HG02885 (cell line): ENCODE measurements around the gene M1AP.

ENCODE experiments used
- ATAC-seq: cut with Tn5 transposase; IDR thresholded peaks from one replicate; pipeline ENCODE4 v1.9.1; 2021; ENCODE audit warnings: mild to moderate bottlenecking; ENCODE audit not compliant: unreplicated experiment, poor library complexity

M1AP gene

DNA sequence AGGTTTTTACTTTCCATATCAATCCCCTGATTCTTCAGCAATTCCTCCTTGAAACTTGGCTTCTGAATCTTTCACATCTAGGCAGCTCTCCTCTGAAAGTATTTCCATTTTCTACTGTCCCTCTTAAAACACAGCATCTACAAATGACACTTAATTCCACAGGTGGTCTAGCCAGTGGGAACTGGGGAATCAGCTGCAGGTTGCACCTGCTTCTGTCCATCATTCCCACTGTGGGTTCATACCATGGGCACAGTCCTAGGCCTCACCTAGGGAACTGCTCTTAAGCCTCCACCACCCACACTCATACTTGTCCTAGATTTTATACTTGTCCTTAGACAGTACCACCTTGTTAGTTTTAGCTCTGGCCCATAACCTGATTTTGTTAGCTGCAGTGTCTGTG lies 96.6 kb downstream of the M1AP start:
- ATAC-seq: no peak

DNA sequence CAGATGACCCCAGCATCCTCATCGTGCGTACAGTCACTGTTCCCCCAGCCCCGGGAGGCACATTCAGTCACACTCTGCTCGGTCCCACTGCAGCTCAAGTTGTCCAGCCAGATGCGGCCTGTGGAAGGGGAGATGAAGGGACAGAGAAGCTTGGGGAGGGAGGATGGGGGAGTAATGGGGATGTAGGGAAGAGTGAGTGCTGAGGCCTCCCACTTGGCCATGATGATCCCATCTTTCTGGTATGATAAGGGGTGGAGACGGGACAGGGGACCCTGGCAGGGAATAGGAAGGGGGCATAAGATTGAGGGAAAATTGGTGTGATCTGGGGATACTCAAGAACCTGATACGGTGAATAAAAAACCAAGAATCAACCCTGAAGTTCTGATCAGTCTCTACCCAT lies 97.9 kb downstream of the M1AP start:
- no peak for ATAC-seq

DNA sequence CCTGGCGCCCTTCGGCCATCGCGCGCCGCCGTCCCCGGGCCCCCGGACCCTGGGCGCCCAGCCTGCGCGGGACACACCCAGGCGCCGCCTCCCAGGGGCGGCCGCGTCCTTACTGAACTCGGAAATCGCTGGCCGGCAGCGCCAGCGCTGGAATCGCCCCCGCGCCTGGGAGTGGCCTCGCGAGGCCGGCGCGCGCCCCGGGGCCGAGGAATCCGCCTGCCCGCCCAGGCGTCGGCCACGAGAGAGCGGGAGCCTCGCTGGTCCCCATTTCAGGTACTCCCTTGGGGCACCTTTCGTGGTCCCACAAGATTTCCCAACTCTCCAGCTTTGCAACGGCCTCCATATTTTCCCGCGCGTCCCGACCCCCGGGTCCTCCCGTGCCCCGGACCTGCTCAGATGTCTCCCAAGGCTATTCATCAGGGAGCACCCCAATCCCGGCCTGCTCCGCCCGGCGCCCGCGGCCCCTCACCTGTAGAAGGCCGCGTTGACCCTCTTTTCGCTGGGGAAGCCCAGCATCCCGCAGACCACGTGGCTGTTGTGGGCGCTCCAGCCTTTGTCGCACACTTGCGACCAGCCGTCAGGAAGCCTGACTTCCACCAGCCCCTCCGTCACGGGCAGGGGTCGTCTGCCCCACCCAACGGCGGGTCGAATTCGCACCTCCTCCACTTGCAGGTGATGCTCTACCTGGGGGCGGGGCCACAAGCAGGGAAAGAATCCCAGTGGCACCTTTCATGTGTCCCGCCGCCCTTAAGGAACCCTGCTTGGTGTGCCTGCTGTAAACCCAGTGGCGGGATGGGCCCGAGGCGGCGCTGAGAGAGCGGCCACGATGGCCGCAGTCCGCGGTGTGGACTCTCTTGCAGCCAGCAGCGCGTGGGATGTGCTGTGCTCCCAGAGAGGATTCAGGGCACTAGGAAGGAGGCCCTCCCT lies 99.0 kb downstream of the M1AP start:
- no peak for ATAC-seq

DNA sequence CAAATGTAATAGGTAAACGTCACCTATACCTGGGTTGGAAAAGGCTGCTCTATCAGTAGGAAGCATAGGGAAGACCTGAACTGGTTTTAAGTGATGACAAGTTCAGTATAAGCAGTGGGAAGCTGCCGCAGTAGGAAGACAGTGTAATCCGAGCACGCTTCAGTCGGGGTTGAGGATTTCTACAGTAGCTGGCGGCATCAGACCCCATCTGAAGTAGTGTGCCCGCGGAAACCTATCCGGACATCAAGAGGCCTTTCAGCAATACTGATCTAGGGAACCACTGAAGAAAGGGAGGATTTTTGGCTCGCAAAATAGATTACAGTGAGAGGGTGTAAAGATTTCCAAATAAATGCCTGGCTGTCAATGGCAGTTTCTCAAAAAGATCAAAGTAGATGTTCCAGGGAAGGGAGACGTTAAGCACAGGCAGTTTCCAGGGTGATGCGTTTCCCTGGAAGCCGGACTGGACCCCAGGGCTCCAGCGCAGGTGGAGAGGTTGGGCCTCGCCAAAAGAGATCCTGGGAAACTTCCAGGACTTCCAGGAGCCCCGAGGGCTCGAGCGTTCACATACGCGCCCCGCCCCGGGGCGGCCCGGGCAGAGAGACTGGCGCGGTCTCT lies 99.7 kb downstream of the M1AP start:
- ATAC-seq: no peak

DNA sequence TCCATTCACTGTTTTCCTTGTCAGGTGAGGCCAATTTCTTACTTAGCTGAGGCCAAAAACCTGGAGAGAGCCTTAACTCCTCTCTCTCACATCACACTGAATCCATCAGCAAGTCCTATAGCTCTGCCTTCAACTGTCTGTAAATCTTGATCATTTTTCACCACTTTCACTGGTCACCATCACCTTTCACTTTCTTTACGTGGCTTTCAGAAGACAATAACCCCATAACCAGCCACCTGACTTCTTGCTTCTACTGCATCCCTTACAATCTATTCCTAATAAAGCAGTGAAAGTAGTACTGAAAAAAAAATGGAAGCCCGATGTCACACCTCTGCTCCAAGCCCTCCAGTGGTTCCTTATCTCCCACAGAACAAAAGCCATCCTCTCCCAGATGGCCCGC lies 102.1 kb downstream of the M1AP start:
- no peak for ATAC-seq

DNA sequence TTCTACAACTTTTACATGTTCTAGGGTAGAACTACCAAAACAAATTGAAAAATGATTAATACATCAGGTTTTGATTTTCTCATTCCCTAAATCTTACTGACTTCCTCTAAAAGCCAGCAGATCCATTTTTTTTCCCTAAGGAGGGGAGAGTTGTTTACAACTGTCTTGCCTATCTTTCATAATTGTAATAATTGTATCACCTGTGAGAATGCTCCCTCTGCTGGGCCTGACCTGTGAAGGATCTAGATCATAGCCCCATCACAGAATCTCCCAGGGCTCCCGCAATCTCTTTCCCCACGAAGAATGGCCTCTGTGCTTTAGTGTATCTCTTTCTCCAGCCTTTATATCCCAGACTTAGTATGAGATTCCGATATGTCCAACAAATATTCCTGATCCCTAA lies 103.5 kb downstream of the M1AP start:
- no peak for ATAC-seq

DNA sequence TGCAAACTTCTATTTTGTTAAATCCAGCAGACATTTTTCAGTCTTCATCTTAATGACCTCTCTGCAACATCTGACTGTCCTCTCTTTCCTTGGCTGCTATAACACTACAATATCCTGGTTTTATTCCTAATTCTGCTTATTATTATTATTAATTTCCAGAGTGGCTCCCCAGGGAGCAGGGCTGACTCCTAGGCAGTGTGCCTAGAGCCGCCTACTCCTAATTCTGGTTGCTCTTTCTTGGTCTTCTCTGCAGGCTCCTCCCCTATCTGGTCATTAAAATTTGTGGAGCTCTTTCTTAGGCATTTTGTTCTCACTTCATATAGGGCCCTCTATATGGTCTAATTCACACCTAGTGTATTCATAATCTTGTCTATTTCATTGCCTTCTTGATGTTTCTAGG lies 105.2 kb downstream of the M1AP start:
- ATAC-seq: no peak

DNA sequence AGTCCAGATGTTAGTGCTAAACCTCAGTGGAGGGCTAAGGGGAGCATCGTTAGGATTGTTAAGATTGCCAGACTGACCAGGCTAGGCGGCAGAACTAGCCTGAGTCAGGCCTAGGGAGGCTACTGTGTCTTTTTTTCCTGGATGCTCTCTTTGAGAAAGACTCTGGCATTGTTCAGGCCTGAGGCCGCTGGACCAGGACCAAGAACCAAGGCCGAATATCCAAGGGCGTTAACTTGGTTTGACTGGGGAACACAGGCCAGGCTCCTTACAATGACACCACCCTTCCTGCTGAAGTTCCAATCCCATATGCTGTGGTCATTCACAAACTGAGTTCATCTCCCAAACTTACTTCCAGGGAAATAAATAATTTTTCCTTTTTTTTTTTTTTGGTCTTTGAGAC lies 107.8 kb downstream of the M1AP start:
- no peak for ATAC-seq

DNA sequence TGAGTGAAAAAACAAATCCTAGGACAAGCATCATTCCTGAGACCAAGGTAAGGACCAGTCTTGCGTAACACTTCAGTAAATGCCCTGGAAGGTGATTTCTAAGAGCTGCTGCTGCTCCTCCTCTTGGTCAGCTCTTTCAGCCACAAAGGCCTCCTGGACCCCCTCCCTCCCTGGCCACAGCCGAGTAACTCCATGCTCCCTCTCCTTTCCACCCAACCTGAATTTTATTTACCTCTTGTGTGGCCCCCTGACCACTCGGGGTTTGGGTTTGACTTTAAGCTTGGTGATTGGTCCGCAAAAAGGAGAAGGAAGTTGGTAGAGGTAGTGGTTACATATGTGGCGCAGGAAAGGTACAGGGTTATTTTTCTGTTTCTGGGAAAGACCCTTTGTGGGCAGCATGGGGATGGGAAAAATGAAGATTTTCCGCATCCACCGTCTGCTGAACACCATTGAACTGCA lies 109.2 kb downstream of the M1AP start:
- ATAC-seq: peak; percentile 52

DNA sequence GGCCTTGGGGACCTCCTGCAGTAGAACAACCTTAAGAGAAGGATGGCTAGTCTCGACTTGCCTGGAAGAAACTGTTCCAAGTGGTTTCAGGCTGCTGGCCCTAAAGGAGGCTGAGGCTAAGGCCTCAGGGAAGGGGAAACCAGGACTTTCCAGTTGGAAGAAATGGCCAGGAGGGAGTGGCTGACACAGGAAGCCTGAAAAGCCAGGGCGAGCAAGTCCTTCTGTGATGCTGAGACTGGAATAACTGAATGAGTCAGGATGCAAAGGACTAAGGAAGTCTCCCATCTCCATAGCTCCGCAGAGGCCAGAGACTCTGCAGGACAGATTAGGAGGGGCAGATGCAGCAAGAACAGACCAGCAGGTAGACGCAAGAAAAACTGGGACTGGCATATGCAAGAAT lies 111.0 kb downstream of the M1AP start:
- ATAC-seq: no peak

DNA sequence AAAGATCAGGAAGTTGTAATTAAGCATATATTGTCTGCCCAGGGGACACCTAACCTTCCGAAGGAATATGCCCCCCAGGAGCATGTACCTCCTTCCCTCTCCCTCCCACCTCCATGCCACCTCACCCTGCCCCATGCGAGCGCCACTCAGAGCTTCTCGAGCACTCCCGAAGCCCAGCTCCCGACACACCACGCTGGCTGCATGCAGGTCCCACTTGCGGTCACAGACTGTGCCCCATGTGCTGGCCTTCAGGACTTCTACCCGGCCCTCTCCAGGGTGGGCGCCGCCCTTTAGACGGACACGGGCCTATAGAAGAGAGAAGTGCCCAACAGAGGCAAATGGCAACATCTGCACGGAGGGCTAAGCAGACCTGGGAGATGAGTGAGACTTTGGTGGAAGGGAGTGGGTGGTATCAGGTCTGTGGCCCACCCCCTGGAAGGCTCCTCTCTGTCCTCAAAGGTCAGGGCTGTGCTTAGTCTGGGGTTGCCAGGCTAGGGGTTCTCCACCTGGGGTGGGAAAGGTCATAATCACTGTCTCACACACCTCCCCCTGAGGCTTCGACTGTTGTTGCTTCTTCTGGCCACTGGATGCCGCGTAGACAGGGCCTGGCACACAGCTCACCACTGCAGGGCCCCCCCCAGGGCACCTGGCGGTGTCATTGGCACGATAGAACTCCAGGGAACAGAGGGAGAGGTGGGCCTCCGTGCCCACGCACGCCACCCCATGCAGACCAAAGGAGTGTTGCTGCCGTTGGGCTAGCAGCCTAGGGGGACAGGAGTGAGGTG lies 111.8 kb downstream of the M1AP start:
- ATAC-seq: no peak

DNA sequence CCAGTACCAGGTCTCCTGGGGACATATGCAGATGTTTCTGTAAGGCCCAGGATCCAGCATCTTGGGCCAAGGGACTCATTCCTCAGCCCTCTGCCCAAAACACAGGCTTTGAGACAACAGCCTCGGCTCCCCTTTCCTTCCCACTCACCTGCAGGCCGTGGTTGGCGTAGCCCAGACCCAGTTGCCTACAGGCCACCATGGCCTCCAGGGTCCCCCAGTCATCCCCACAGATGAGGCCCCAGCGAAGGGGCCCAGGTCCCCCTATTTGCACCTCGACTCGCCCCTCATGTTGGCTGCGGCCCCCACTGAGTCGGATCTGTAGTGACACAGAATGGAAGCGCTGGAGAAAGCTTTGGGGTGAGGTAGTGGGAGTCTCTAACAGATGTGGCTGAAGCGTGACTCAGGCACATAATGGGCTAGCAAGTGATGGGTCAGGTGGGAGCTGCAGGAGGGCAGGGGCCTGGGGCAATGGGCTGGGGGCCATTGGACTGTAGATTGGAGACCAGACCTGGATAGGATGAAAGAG lies 112.6 kb downstream of the M1AP start:
- no peak for ATAC-seq

DNA sequence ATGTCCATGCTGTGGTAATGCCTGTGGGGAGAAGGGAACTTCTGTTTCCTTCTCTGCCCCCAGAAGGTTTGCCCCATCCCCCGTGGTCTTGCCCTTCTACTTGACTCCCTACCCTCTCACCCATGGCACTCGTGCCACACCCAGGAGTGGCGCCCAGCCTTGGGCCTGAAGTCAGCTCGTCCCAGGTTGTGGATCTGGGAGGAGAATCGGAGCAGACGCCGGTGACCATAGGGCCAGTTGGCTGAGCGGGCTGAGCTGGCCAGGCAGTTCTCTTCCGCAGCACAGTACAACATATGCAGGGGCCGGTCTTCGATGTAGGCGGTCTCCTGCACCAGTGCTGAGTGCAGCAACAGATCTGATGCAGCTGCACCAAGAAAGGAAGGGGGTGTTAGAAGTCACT lies 113.7 kb downstream of the M1AP start:
- ATAC-seq: no peak

DNA sequence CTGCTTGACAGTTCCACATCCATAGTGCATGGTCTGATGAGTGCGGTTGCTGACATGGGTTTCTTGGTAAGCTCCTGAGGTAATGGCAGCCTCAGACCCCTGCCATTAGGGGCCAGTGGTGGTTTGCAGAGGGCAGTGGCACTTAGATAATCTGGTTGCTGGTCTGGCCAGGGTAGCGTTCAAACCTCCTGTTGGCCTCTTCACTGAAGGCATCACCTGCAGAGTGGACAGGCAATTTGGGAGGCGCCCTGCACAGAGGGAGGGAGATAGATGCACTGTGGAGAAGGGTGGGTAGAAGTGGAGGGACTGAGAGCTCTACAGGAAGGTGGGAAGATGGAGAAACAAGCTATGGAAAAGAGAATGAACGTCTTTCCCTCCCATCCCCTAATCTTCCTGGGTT lies 114.7 kb downstream of the M1AP start:
- ATAC-seq: no peak

DNA sequence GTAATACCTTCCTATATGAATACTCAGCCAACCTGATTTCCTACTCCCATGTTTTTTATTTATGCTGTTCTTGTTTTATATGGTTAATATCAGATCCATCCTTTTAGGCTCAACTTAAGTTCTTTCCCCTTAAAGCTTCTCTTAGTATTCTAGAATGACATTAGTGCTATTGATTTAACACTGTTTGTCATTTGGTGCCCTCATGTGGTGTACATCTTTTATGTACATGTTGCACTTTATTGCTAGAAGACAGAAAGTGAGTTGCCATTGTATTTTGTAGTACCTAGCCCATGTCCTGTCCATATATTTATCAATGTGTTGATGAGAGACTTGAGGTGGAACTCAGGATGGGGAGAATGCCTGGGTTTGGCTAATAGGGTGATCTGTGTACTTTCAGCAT lies 115.9 kb downstream of the M1AP start:
- ATAC-seq: no peak

DNA sequence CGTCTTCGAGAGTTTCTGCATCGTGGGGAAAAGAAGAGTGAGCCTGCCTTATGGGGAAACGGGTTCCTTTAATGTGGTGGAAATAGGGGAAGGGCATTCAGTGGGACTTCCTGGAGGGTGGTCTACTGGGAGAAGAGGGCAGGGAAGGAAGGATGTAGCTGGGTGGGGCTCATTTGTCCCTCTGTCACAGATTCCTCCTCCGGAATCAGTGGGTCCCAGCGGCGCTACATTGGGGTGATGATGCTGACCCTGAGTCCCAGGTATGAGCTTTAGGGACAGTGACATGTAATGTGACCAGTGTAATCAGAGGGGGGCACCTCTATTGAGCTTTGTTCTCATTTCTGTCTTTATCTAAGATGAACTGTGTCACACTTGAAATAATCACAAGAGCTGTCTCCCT lies 116.5 kb downstream of the M1AP start:
- ATAC-seq: no peak

DNA sequence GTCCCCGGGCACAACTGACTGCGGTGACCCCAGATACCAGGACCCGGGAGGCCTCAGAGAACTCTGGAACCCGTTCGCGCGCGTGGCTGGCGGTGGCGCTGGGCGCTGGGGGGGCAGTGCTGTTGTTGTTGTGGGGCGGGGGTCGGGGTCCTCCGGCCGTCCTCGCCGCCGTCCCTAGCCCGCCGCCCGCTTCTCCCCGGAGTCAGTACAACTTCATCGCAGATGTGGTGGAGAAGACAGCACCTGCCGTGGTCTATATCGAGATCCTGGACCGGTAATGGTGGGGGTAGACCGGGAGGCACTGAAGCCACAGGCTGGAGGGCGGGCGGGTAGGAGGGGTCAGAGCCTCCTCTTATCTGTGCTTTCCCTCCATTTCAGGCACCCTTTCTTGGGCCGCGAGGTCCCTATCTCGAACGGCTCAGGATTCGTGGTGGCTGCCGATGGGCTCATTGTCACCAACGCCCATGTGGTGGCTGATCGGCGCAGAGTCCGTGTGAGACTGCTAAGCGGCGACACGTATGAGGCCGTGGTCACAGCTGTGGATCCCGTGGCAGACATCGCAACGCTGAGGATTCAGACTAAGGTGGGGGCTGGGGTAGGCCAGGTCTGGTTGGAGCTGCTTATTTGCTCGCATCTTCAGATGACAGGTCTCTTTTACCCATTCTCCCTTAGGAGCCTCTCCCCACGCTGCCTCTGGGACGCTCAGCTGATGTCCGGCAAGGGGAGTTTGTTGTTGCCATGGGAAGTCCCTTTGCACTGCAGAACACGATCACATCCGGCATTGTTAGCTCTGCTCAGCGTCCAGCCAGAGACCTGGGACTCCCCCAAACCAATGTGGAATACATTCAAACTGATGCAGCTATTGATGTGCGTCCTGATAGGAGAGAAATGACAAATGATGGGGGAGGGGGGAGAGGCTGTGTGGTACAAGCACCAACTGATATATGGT lies 117.6 kb downstream of the M1AP start:
- peak; percentile 25 for ATAC-seq

DNA sequence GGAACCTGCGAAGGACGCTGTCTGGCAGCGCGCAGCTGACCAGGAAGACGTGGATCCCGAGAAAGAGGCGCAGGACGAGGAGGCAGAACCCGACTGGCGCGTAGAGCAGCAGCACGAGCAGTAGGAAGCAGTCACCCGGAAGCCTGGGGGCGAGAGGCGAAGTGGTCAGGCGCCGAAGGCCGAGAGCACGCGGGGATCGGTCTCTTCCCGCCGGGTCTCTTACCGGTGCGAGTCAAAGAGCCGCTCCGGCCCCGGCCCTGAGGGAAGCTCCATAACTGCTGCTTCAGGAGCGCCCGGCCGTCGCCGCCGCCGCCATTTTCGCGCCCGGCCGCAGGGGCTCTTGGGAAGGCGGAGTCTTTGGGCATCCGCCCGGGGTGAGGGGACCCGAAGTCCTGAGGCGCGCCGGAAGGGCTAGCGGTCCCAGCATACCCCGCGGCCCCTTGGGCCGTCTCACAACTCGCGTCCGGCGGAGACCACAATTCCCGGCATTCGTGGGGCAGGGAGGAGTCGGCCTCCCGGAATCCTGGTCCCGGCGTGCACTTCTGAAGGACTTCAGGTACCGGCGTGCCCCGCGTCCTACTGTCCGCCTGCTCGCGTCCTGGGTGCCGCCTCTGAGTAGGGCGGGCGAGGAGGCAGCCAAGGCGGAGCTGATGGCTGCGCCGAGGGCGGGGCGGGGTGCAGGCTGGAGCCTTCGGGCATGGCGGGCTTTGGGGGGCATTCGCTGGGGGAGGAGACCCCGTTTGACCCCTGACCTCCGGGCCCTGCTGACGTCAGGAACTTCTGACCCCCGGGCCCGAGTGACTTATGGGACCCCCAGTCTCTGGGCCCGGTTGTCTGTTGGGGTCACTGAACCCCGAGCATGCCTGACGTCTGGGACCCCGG lies 118.5 kb downstream of the M1AP start, which contains the start of the genes AUP1 and HTRA2:
Gene AUP1 (minus strand): TSS at position 350 of the 882 bp plus-strand sequence. CDS start 77 bp downstream, at position 273.
Gene HTRA2 (plus strand): TSS at position 577 of the 882 bp plus-strand sequence. CDS start 74 bp downstream, at position 651.
- peak; percentile 82 for ATAC-seq
